ENCODE measurements around the gene ALX4.

The ALX4 gene

DNA sequence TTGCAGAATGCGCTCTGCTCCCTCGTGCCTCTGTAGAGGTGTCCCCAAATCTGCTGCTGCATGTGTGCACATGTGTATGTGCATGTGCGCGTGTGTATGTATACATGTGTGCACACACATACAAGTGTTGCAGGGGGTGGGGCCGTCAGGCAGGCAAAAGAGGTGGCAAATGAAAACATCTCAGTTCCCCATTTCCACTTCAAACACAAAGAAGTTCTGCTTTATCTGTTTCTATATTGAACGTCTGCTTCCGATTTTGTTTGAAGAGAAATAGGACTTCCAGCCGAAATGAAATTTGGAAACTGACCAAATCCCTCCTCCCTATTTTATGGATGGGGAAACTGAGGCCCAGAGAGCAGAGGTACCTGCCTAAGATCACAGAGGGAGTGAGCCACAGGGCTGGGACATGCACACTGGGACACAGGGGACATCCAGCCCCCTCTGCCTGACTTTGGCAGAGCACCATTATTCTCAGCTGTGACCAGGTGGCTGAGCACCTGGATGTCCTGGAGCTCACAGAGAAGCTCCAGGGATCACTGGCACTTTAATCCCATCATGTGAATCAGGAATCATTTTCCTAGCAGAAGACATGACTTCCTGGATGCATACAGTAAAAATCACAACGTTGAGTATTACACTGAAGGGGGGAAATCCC, 41.2 kb upstream of the ALX4 start:
- DNase-seq (ENCODE audit: low read depth), result no peak
- TF ChIP-seq, protein P1, sequence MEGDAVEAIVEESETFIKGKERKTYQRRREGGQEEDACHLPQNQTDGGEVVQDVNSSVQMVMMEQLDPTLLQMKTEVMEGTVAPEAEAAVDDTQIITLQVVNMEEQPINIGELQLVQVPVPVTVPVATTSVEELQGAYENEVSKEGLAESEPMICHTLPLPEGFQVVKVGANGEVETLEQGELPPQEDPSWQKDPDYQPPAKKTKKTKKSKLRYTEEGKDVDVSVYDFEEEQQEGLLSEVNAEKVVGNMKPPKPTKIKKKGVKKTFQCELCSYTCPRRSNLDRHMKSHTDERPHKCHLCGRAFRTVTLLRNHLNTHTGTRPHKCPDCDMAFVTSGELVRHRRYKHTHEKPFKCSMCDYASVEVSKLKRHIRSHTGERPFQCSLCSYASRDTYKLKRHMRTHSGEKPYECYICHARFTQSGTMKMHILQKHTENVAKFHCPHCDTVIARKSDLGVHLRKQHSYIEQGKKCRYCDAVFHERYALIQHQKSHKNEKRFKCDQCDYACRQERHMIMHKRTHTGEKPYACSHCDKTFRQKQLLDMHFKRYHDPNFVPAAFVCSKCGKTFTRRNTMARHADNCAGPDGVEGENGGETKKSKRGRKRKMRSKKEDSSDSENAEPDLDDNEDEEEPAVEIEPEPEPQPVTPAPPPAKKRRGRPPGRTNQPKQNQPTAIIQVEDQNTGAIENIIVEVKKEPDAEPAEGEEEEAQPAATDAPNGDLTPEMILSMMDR (IDR thresholded peaks at IDR 0.05; ENCODE audit: control insufficient read depth, extremely low read depth, insufficient read depth), result no peak
- H3K4me3 ChIP-seq (ENCODE audit: low read depth, low read length), result no peak overlapping the region

- DNase-seq (ENCODE audit: low read depth), result no peak
- H3K4me3 ChIP-seq (ENCODE audit: low read depth, low read length), result no peak overlapping the region
- TF ChIP-seq, protein P1 (IDR thresholded peaks at IDR 0.05; ENCODE audit: control insufficient read depth, extremely low read depth, insufficient read depth), result no peak
Measured at GRCh38 chr11:44349328-44349727, 39.4 kb upstream of the ALX4 start.

- DNase-seq (ENCODE audit: low read depth), result no peak
- TF ChIP-seq, protein P1 (IDR thresholded peaks at IDR 0.05; ENCODE audit: control insufficient read depth, extremely low read depth, insufficient read depth), result no peak
- H3K4me3 ChIP-seq (ENCODE audit: low read depth, low read length), result no peak overlapping the region
Measured at GRCh38 chr11:44348721-44349120, 38.8 kb upstream of the ALX4 start.

GRCh38 chr11:44348114-44348513, 38.2 kb upstream of the ALX4 start:
- no peak overlapping the region for H3K4me3 ChIP-seq (ENCODE audit: low read depth, low read length)
- TF ChIP-seq, protein P1 (IDR thresholded peaks at IDR 0.05; ENCODE audit: control insufficient read depth, extremely low read depth, insufficient read depth), result no peak
- DNase-seq (ENCODE audit: low read depth), result no peak

GRCh38 chr11:44347538-44347937, 37.6 kb upstream of the ALX4 start:
- DNase-seq (ENCODE audit: low read depth), result no peak
- H3K4me3 ChIP-seq (ENCODE audit: low read depth, low read length), result no peak overlapping the region
- TF ChIP-seq, protein P1 (IDR thresholded peaks at IDR 0.05; ENCODE audit: control insufficient read depth, extremely low read depth, insufficient read depth), result no peak

DNA sequence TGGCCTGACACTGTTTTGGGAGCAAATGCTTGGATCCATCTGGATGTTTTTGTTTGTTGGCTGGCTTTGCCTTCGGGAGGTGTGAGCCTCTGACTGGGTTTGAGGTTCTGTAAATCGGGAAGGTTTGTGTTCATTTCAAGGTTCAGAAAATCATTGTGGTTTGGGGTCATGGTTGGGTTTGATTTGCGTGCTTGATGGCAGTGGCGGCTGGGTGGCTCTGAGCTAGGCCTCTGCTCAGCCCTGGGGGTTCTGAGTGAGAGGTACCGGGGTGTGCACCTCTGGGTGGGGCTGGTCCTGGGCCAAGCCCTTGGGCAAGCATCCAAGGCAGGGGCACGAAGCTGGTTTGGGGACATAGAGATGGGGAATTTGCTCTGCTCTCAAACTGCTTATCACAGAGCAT, 37.0 kb upstream of the ALX4 start:
- TF ChIP-seq, protein P1 (IDR thresholded peaks at IDR 0.05; ENCODE audit: control insufficient read depth, extremely low read depth, insufficient read depth), result no peak
- no peak for DNase-seq (ENCODE audit: low read depth)
- no peak overlapping the region for H3K4me3 ChIP-seq (ENCODE audit: low read depth, low read length)

GRCh38 chr11:44345781-44346180, 35.8 kb upstream of the ALX4 start:
- no peak for DNase-seq (ENCODE audit: low read depth)
- TF ChIP-seq, protein P1 (IDR thresholded peaks at IDR 0.05; ENCODE audit: control insufficient read depth, extremely low read depth, insufficient read depth), result no peak
- no peak overlapping the region for H3K4me3 ChIP-seq (ENCODE audit: low read depth, low read length)
